SKM-1 (cell line): Measurements from ENCODE around the gene ASB7.
"Not testable (repeated sequence)": the region's sequence is repeated elsewhere in the genome, so short reads cannot be mapped to it uniquely, and the experiment has no call there.

Experiments used
- DNase-seq: peaks from one replicate; lab custom pipeline; 2025; ENCODE audit not compliant: unreplicated experiment; lab: John Stamatoyannopoulos, UW

The ASB7 gene

DNA sequence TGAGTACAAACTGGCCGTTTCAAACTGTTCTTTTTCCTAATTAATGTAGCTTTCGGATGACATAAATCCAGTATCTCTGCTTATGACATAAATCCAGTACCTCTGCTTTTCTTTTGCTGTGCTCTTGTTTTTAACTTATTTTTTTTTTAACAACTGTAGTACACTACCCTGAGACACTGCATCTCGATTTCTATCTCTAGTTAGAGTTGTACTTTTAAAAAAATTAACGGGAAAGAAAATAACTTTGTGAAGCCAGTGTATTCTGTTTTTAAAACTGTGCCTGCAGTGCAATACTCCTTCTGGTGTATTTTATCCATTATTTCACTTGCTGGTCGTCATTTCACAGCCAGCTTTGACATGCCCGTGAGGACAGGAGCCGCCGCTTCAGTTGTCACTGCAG lies 46.6 kb downstream of the ASB7 start:
- no peak for DNase-seq

DNA sequence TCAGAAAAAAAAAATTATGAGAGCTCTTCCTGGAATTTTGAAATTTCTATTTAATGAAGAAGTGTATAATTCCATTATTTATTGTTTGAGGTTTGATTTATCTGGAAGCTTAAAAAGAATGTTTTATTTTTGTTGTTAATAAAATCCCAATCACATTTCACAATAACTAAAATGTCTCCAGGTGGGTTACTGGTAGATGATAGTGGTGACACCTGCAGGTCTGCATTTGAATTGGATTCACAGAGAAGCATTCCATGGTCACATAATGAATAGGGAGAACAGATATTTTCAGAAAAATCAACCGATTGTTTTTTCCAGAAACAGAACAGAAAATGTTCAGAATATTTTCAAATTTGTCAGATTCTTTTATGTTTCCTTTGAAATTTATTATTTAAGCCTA lies 48.3 kb downstream of the ASB7 start:
- no peak for DNase-seq

GRCh38 chr15:100651253-100651652 lies 48.9 kb downstream of the ASB7 start:
- DNase-seq, result no peak

DNA sequence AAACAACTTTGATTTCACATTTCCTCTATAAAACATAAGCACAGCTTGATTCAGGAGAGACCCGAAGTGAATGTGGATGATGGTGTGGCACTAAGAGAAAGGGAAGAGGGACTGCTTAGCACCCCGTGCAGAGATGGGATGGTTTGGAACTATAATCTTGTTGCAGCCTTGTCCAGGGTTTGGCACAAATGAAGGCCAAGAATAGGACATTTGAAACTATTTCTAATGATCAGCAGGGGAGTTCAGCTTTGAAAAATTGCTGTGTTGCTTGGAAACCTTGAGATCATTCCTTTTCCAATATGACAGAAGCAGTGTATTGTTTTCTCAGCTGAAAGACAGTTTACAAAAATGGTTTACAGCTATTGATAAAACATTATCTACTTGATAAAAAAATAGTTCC lies 49.7 kb downstream of the ASB7 start:
- DNase-seq, result no peak

DNA sequence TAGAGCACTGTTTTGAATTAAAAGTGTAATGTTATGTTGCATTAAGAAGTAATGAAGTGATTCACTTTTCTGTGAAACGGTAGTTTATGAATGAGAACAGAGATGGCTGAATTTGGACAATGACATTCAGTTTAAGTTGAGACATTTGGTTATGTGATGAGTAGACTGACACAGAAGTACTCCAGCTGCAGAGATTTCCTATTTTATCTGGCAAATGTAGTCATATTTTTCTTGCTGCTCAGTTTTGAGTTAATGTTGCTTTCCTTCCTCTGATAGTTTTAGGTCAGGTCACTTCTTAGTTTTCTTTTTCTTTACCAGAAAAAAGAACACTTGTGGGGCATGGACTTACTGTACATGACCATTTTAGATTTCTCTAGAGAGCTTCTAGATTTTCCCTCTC lies 51.2 kb downstream of the ASB7 start:
- DNase-seq, result no peak

GRCh38 chr15:100658895-100659294 lies 56.5 kb downstream of the ASB7 start:
- no peak for DNase-seq

- no peak for DNase-seq
Observed at GRCh38 chr15:100661156-100661555, 58.8 kb downstream of the ASB7 start.

- DNase-seq, result no peak
Observed at GRCh38 chr15:100663086-100663914, 60.9 kb downstream of the ASB7 start.

DNA sequence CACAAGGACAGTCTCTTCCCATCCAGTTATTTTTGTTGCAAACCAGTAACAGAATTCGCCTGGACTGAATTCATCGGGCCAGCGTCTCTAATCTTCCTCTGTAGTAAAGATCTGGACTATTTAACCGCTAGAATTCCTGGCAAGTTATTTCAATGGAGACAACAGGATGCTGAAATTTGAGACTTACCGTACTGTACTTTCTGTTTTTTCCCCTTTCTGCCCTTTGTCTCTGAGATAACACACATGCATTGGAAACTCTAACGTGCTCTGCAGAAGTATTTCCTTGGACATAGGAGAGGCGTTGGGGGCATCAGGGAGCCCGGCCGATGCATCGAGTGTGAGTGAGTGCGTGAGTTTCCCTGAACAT lies 61.5 kb downstream of the ASB7 start:
- no peak for DNase-seq

DNA sequence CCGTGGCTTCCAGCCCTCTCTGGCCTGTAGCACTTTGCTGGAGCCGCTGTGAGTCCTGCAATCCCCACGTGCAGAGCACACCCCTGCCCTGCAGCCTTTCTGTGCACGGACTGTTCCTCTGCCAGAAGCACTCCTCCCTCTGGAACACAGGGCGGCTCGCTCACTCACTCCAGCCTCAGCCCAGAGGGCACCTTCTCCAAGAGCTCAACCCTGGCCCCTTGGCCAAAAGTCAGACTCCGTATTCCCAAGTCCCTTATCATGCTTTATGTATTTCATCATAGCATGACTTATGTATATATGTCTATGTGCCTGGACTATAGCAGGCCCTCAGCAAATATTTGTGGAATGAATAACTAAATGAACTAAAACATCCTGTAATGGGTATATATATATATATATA lies 63.2 kb downstream of the ASB7 start:
- no peak for DNase-seq

- DNase-seq, result no peak
Observed at GRCh38 chr15:100667405-100668347, 65.3 kb downstream of the ASB7 start.

- no peak for DNase-seq
Observed at GRCh38 chr15:100668348-100668745, 66.0 kb downstream of the ASB7 start.

DNA sequence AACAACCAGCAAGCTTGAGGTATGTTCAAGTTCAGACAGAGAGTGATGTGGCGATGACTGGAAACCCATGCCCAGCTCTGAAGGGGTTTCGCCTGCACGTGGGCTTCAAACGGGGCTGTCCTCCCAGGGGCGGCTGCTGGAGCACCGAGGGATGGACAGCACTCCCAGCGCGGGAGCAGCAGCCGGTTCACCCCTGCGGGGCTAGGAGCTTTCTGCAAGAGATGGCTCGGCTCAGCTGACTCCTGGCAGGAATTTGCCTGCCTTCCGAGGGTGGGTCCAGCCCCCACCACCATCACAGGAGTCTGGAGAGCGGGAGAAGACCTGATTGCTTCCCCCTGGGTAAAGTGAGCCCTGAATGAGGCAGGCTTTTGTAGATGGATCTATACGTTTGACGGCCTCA lies 66.9 kb downstream of the ASB7 start:
- no peak for DNase-seq

DNA sequence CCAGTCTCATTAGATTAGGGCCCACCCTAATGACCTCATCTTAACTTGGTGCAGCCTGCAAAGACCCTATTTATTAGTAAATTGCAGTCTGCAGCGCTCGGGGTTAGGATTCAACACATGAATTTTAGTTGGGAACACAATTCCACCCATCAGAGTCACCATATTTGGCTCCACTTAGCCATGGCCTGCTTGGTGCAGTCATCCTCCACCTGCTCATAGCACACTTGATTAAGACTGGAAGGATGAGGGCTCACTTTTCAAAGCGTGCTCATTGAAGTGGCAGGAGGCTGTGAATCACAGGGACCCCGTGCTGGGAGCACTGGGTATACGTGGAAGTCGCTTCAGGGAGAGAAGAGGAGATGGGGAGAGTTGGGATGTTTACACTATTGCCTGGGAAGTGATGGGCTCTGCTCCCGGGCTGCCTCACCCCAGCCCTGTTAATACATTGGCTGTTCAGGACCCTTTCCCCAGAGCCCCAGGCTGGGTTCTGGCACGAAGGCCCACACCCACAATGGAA lies 68.2 kb downstream of the ASB7 start:
- no peak for DNase-seq

DNA sequence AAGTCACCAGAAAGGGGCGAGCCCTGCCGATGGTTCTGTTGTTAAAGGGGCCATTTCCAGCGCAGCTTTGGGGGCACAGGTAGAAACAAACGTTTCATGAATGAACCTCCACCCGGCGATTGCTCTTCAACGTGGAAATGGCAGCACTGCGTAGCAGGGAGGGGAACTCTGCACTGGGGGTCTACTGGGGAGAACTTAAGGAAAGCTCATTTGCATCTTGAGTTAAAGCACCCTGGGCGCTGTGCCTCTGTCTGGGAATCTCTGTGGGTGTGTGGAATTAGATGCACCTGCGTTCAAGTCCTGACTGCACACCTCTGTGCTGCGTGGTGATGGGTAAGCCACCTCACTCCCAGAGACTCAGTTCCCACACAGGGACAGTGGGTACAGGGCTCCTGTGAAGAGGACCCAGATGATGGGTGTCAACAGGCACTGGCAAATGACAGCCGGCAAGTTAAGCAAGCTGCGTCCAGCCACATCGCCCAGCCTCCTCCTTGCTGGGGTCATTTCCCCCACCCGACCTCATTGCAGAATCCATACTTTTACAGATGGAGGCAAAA lies 68.8 kb downstream of the ASB7 start:
- no peak for DNase-seq

GRCh38 chr15:100671858-100672543 lies 69.6 kb downstream of the ASB7 start:
- no peak for DNase-seq

DNA sequence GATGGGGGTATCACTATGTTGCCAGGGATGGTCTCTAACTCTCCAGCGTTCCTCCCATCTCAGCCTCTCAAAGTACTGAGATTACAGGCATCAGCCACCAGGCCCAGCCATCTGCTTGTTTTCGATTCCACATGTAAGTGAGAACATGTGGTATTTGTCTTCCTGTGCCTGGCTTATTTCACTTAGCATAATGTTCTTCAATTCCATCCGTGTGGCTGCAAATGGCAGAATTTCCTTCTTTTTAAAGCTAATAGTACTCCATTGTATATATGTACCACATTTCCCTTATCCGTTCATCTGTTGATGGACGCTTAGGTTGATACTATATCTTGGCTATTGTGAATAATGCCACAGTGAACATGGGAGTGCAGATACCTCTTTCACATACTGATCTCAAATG lies 70.6 kb downstream of the ASB7 start:
- DNase-seq, result no peak

DNA sequence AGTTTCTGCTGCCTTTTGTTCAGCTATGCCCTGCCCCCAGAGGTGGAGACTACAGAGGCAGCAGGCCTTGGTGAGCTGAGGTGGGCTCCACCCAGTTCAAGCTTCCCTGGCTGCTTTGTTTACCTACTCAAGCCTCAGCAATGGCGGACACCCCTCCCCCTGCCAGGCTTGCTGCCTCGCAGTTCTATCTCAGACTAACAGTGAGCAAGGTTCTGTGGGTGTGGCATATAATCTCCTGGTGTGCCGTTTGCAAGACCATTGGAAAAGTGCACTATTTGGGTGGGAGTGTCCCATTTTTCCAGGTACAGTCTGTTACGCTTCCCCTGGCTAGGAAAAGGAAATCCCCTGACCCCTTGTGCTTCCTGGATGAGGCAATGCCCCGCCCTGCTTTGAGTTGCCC lies 76.8 kb downstream of the ASB7 start:
- DNase-seq, result not testable (repeated sequence)

DNA sequence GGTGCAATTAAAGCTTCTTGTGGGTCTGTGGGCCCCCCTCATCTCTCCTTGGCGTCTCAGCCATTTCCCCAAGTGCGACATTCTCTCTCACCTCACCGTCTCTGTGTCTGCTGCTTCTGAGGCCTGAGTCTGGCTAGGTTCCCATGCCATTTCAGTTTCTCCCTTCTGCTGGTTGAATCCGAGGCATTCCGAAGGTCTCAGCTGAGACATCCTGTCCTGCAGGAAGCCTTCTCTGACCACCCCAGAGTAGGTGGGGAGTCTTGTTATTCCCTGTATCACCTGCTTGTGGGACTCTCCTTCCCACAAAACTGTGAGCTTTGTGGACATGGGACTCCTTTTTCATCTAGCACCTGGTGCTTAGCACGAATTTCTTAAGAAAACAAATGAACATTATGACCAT lies 78.3 kb downstream of the ASB7 start:
- DNase-seq, result no peak

GRCh38 chr15:100681335-100681746 lies 79.0 kb downstream of the ASB7 start:
- no peak for DNase-seq

GRCh38 chr15:100682468-100682867 lies 80.1 kb downstream of the ASB7 start:
- no peak for DNase-seq
